ENCODE measurements around the gene FBP2. TPM values are rescaled to one million over a fixed set of nuclear protein-coding genes. Genes with fewer than 3 reads are reported as not detected.
A peak's percentile ranks its signal among the peaks of the same experiment; 100 is the strongest.

The FBP2 gene
- total and polyA plus RNA-seq, 10 of the 15 experiments (the other 5 are each of a cell fraction or from before 2014, with no cell fraction given): 0.07 to 1.1 (median 0.12) TPM; not detected in 6

DNA sequence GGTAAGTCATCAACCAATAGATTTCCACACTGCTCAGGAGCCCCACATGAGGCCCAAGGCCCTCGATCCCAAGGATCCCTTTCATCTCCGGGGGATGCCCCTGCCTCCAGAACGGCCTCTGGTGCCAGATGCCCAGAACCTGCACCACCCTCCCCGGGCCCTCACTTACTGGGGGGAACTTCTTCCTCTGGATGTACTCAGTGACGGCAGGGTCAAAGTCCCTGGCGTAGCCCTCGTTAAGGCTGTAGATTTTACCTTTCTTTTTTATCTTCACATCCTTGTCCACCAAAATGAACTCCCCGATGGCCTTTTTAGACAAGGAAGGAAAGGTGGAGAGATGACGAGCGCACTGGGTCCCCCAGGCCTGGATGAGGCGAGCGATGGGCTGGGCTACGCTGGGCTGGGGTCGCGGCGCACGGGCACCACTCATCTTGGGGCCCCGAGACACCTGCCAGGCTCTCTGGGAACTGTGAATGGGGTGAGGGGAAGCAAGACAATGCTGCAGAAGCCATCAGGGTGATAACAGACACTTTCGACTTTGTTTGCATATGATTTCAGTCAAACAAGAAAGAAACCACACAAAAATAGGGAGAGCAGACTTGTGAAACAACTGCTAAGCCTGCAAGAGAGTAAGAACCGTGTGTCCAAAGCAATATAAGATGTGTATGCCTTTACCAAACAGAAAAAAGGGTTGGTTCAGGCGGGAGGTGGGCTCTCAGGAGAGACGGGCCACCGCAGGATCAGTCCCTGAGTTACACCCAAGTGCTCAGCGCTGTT is 13.2 kb upstream of the FBP2 start:
- Histone ChIP-seq H3K79me2 (ENCODE audit: control insufficient read depth, insufficient read depth, low read length) (no peaks in the 10 kb centered on the region), H2AFZ (ENCODE audit: control insufficient read depth, low read depth, low read length) (no peak overlapping the region), H4K20me1 (ENCODE audit: control insufficient read depth, insufficient read depth) (no peaks in the 10 kb centered on the region), H3K9me3 (replicated peaks; ENCODE audit: control insufficient read depth, insufficient read depth, low read length) (no peaks in the 10 kb centered on the region), H3K4me1 (ENCODE audit: control insufficient read depth, insufficient read depth, low read length) (peaks cover 3% of the 10 kb centered on the region; the same call in 1 of the 2 replicates), H3K4me2 (ENCODE audit: control insufficient read depth, insufficient read depth) (0 out of 2 replicates have a peak overlapping the region, but pooled peaks have one; percentile 9), H3K4me3 (no peak overlapping the region), H3K9ac (ENCODE audit: control insufficient read depth, insufficient read depth, low read length) (no peak overlapping the region), H3K36me3 (ENCODE audit: control insufficient read depth in 2 of 2, insufficient read depth in 2 of 2, low read length in 1 of 2) (no peaks in the 10 kb centered on the region), H3K27me3 (replicated peaks in 1 of 2; ENCODE audit: control insufficient read depth in 2 of 2, insufficient read depth in 2 of 2, low read length in 1 of 2) (peaks cover 0 to 10% of the 10 kb centered on the region in 2 experiments; a peak in 2 of 4 replicates), H3K27ac (ENCODE audit: control insufficient read depth, insufficient read depth) (no peak overlapping the region)
- ATAC-seq (no peak), FAIRE-seq (no peak), DNase-seq (ENCODE audit: low read depth, low spot score) (no peak)
- intact Hi-C loops (cut with micrococcal nuclease; ENCODE audit: unreplicated experiment): no loop called here
- POLR2A ChIA-PET: no interaction called here
- RAD21 ChIA-PET (ENCODE audit: unreplicated experiment): no interaction called here
- CTCF ChIA-PET: interaction anchor here (0.9 to 1.2 kb wide), 3 partner anchors 10 to 120 kb away, joined by 3 to 4 read pairs (median 3); no protein-coding TSS in a partner anchor
- in situ Hi-C loops (cut with MboI): no loop called here
- no peak for TF ChIP-seq SRF (IDR thresholded peaks at IDR 0.05; ENCODE audit: low read depth in 2 of 2, low read length in 2 of 2)
- TF ChIP-seq, protein P1, sequence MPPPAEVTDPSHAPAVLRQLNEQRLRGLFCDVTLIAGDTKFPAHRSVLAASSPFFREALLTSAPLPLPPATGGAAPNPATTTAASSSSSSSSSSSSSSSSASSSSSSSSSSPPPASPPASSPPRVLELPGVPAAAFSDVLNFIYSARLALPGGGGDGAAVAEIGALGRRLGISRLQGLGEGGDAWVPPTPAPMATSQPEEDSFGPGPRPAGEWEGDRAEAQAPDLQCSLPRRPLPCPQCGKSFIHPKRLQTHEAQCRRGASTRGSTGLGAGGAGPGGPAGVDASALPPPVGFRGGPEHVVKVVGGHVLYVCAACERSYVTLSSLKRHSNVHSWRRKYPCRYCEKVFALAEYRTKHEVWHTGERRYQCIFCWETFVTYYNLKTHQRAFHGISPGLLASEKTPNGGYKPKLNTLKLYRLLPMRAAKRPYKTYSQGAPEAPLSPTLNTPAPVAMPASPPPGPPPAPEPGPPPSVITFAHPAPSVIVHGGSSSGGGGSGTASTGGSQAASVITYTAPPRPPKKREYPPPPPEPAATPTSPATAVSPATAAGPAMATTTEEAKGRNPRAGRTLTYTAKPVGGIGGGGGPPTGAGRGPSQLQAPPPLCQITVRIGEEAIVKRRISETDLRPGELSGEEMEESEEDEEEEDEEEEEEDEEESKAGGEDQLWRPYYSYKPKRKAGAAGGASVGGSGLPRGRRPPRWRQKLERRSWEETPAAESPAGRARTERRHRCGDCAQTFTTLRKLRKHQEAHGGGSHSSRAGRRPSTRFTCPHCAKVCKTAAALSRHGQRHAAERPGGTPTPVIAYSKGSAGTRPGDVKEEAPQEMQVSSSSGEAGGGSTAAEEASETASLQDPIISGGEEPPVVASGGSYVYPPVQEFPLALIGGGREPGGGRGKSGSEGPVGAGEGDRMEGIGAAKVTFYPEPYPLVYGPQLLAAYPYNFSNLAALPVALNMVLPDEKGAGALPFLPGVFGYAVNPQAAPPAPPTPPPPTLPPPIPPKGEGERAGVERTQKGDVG (CRISPR knock-in tag; IDR thresholded peaks at IDR 0.05): no peak
- TF ChIP-seq EP300 (IDR thresholded peaks at IDR 0.05; ENCODE audit: borderline replicate concordance in 1 of 2, control insufficient read depth in 1 of 2, low read depth in 2 of 2, low read length in 2 of 2): no peak
- no peak for TF ChIP-seq CBFB (IDR thresholded peaks at IDR 0.05; ENCODE audit: low read depth)
- no peak for TF ChIP-seq MYB (IDR thresholded peaks at IDR 0.05; ENCODE audit: borderline replicate concordance, low read depth, low read length)
- 54% methylated on average over 24 of the region's 24 CpGs for WGBS (ENCODE audit: insufficient coverage, insufficient replicate concordance, low lambda C conversion rate, missing lambda C conversion rate)
- SMC1A ChIA-PET (ENCODE audit: uncharacterized antibody, unreplicated experiment): no interaction called here
- BruUV-seq (replicated peaks): no TSS peak
